IMR-90 (cell line): ENCODE measurements around the gene RFTN1. TPM values are rescaled to one million over a fixed set of nuclear protein-coding genes. Genes with fewer than 3 reads are reported as not detected.

Experiments used
- ATAC-seq: fragments of 200-7000 bp; cut with Tn5 transposase; 2 replicates; pipeline ENCODE4 v1.9.1; 2020; ENCODE audit warnings: low read depth, mild to moderate bottlenecking, moderate library complexity
- BruUV-seq: library from RNA; stranded (reverse); fragments of 400-500 nt; replicated peaks from 2 replicates; lab custom pipeline; 2021; lab: Mats Ljungman, UMichigan
- CTCF ChIA-PET: fragments of 300-600 bp; formaldehyde crosslinking; extraction: SDS; loops from one replicate; lab custom pipeline; 2021; ENCODE audit warnings: antibody characterized with exemption; lab: Yijun Ruan, JAX
- POLR2A ChIA-PET: fragments of 300-600 bp; sonication (Branson Sonifier 250); formaldehyde crosslinking; loops from one replicate; lab custom pipeline; 2022; ENCODE audit warnings: antibody characterized with exemption; ENCODE audit not compliant: unreplicated experiment; lab: Charles Lee
- DNase-seq: peaks from one replicate; pipeline ENCODE4 v3.0.0; 2013
- H2AFZ ChIP-seq: replicated peaks from 2 replicates; pipeline ENCODE3; 2013; ENCODE audit warnings: low read length, mild to moderate bottlenecking; ENCODE audit not compliant: poor library complexity
- H2AK5ac ChIP-seq: 2 replicates; pipeline ENCODE4 v1.6.1; 2013; ENCODE audit warnings: low read depth, low read length, inconsistent platforms
- H2AK9ac ChIP-seq: replicated peaks from 2 replicates; pipeline ENCODE3; 2013; ENCODE audit warnings: mild to moderate bottlenecking, low read depth, low read length, moderate library complexity; ENCODE audit not compliant: poor library complexity
- H2BK120ac ChIP-seq: 2 replicates; pipeline ENCODE4 v1.6.1; 2013; ENCODE audit warnings: low read depth, low read length, inconsistent platforms
- H2BK15ac ChIP-seq: 3 replicates; pipeline ENCODE4 v1.6.1; 2013; ENCODE audit warnings: low read depth, low read length, inconsistent platforms
- H2BK20ac ChIP-seq: 2 replicates; pipeline ENCODE4 v1.6.1; 2013; ENCODE audit warnings: low read depth, mild to moderate bottlenecking, inconsistent platforms, low read length, moderate library complexity
- H2BK5ac ChIP-seq: 2 replicates; pipeline ENCODE4 v1.6.1; 2013; ENCODE audit warnings: mild to moderate bottlenecking, low read depth, low read length, inconsistent platforms; ENCODE audit not compliant: poor library complexity, severe bottlenecking
- H3K14ac ChIP-seq: replicated peaks from 2 replicates; pipeline ENCODE4 v1.6.1; 2013; ENCODE audit warnings: low read depth, low read length, inconsistent platforms
- H3K18ac ChIP-seq: 2 replicates; pipeline ENCODE4 v1.6.1; 2013; ENCODE audit warnings: low read depth, low read length, control low read depth
- H3K23ac ChIP-seq: 2 replicates; pipeline ENCODE4 v1.6.1; 2013; ENCODE audit warnings: low read depth, low read length, inconsistent platforms
- H3K27ac ChIP-seq: 2 replicates; pipeline ENCODE4 v1.5.1; 2013; ENCODE audit warnings: mild to moderate bottlenecking, control low read depth, low read length; ENCODE audit not compliant: insufficient read depth
- H3K27me3 ChIP-seq: 2 replicates; pipeline ENCODE4 v1.6.1; 2013; ENCODE audit warnings: low read length; ENCODE audit not compliant: control insufficient read depth, insufficient read depth
- H3K36me3 ChIP-seq: 2 replicates; pipeline ENCODE4 v1.6.1; 2013; ENCODE audit warnings: low read length, mixed read lengths; ENCODE audit not compliant: control insufficient read depth, insufficient read depth
- H3K4ac ChIP-seq: 2 replicates; pipeline ENCODE4 v1.6.1; 2013; ENCODE audit warnings: low read depth, low read length, inconsistent platforms
- H3K4me1 ChIP-seq: 2 replicates; pipeline ENCODE4 v1.6.1; 2013; ENCODE audit warnings: low read length, mixed read lengths; ENCODE audit not compliant: control insufficient read depth, insufficient read depth
- H3K4me2 ChIP-seq: 2 replicates; pipeline ENCODE4 v1.6.1; 2013; ENCODE audit warnings: low read depth, mild to moderate bottlenecking, control low read depth, low read length, moderate library complexity
- H3K4me3 ChIP-seq: 2 replicates; pipeline ENCODE4 v1.5.1; 2013; ENCODE audit warnings: low read depth, mild to moderate bottlenecking, control low read depth, low read length, moderate library complexity; ENCODE audit not compliant: insufficient read depth
- H3K56ac ChIP-seq: 2 replicates; pipeline ENCODE4 v1.6.1; 2013; ENCODE audit warnings: low read length, inconsistent platforms; ENCODE audit not compliant: insufficient read depth; ENCODE audit errors: extremely low read depth
- H3K79me1 ChIP-seq, 2 experiments: 2 replicates each; pipeline ENCODE4 v1.6.1; 2013; ENCODE audit warnings: low read length in 2 of 2, inconsistent platforms in 1 of 2, low read depth in 1 of 2
- H3K9ac ChIP-seq: 2 replicates; pipeline ENCODE4 v1.6.1; 2013; ENCODE audit warnings: low read depth, low read length, control low read depth
- H3K9me1 ChIP-seq: 2 replicates; pipeline ENCODE4 v1.6.1; 2013; ENCODE audit warnings: low read length, inconsistent platforms; ENCODE audit not compliant: insufficient read depth
- H3K9me3 ChIP-seq: 2 replicates; pipeline ENCODE4 v1.6.1; 2013; ENCODE audit warnings: low read length; ENCODE audit not compliant: control insufficient read depth, insufficient read depth
- H4K20me1 ChIP-seq: 2 replicates; pipeline ENCODE4 v1.6.1; 2013; ENCODE audit warnings: low read length, inconsistent platforms; ENCODE audit not compliant: insufficient read depth
- H4K5ac ChIP-seq: 2 replicates; pipeline ENCODE4 v1.6.1; 2013; ENCODE audit warnings: mild to moderate bottlenecking, low read depth, low read length, control low read depth
- H4K8ac ChIP-seq, 2 experiments: 2 replicates each; pipeline ENCODE4 v1.6.1; 2013; ENCODE audit warnings: low read depth in 2 of 2, low read length in 2 of 2, control low read depth in 1 of 2, inconsistent platforms in 1 of 2
- H4K91ac ChIP-seq: 2 replicates; pipeline ENCODE4 v1.6.1; 2013; ENCODE audit warnings: low read depth, low read length, inconsistent platforms; ENCODE audit not compliant: insufficient read depth
- BHLHE40 ChIP-seq: fragments of 150-350 bp; IDR thresholded peaks from 2 replicates; pipeline ENCODE4 v1.6.1; 2016; ENCODE audit warnings: mild to moderate bottlenecking, low read depth, low read length
- CEBPB ChIP-seq: IDR thresholded peaks from 2 replicates; pipeline ENCODE4 v1.6.1; 2012; ENCODE audit warnings: low read depth, low read length, improper control_type of control experiment
- CHD1 ChIP-seq: IDR thresholded peaks from 2 replicates; pipeline ENCODE4 v1.6.1; 2012; ENCODE audit warnings: low read depth, low read length, improper control_type of control experiment
- FOS ChIP-seq: fragments of 150-350 bp; IDR thresholded peaks from 2 replicates; pipeline ENCODE4 v1.6.1; 2016; ENCODE audit warnings: low read depth, low read length
- MAFK ChIP-seq: IDR thresholded peaks from 2 replicates; pipeline ENCODE4 v1.6.1; 2012; ENCODE audit warnings: low read depth, low read length, improper control_type of control experiment
- MAZ ChIP-seq: IDR thresholded peaks from 2 replicates; pipeline ENCODE4 v1.6.1; 2012; ENCODE audit warnings: low read depth, mild to moderate bottlenecking, low read length, improper control_type of control experiment, moderate library complexity, borderline replicate concordance
- NFE2L2 ChIP-seq: fragments of 150-350 bp; IDR thresholded peaks from 2 replicates; pipeline ENCODE4 v1.6.1; 2016; ENCODE audit warnings: low read depth, mild to moderate bottlenecking, low read length
- POLR2A ChIP-seq: IDR thresholded peaks from 2 replicates; pipeline ENCODE4 v1.6.1; 2012; ENCODE audit warnings: mild to moderate bottlenecking, low read depth, low read length
- RAD21 ChIP-seq: IDR thresholded peaks from 2 replicates; pipeline ENCODE4 v1.6.1; 2012; ENCODE audit warnings: low read length, improper control_type of control experiment
- RCOR1 ChIP-seq: IDR thresholded peaks from 2 replicates; pipeline ENCODE4 v1.6.1; 2012; ENCODE audit warnings: mild to moderate bottlenecking, low read length, improper control_type of control experiment; ENCODE audit not compliant: insufficient replicate concordance
- RFX5 ChIP-seq: IDR thresholded peaks from 2 replicates; pipeline ENCODE4 v1.8.0; 2012; ENCODE audit warnings: low read depth, mild to moderate bottlenecking, low read length, moderate library complexity
- SMC3 ChIP-seq: fragments of 150-350 bp; IDR thresholded peaks from 2 replicates; pipeline ENCODE4 v1.6.1; 2016; ENCODE audit warnings: low read depth, mild to moderate bottlenecking, antibody characterized with exemption, low read length, moderate library complexity
- WGBS, 2 experiments: methylation state at CpG; one replicate each; pipeline versions ENCODE4 v1.1.5 to v1.1.7; 2013; ENCODE audit warnings: missing lambda C conversion rate in 2 of 2; ENCODE audit not compliant: insufficient read length in 1 of 2; ENCODE audit errors: extremely low coverage in 2 of 2; 5-methylcytosine and 5-hydroxymethylcytosine counted together
- dilution Hi-C: fragments of 300-500 bp; cut with HindIII; formaldehyde crosslinking; loops from one replicate; pipeline ENCODE4 v1.14.3; 2018; ENCODE audit warnings: low sequenced_read_pairs; ENCODE audit not compliant: unreplicated experiment
- in situ Hi-C: fragments of 300-500 bp; cut with MboI; formaldehyde crosslinking; loops from 3 replicates; pipeline ENCODE4 v1.14.3; 2019; ENCODE audit warnings: low sequenced_read_pairs, inconsistent platforms, mixed read lengths
- intact Hi-C: fragments of 100-400 bp; cut with micrococcal nuclease; formaldehyde crosslinking; loops from 2 replicates; pipeline ENCODE4 v1.10.0; 2022
- polyA plus RNA-seq, 3 experiments: library from polyadenylated mRNA; depleted of rRNA; stranded (reverse); fragments of >200 nt; gene quantifications; 2 replicates each; pipeline ENCODE4 v1.2.3, GENCODE V29; 2012; ENCODE audit warnings: low replicate concordance in 1 of 3
- total RNA-seq: library from RNA; depleted of rRNA; stranded (reverse); fragments of >200 nt; gene quantifications from 2 replicates; pipeline ENCODE4 v1.2.3, GENCODE V29; 2012
- TF ChIP-seq, protein P1 (sequence below): fragments of 150-350 bp; IDR thresholded peaks from 2 replicates; pipeline ENCODE4 v1.6.1; 2016; ENCODE audit warnings: low read depth, mild to moderate bottlenecking, low read length, moderate library complexity, borderline replicate concordance
- TF ChIP-seq, protein P2 (sequence below): fragments of 150-350 bp; IDR thresholded peaks from 2 replicates; pipeline ENCODE4 v1.6.1; 2017; ENCODE audit warnings: mild to moderate bottlenecking, antibody characterized with exemption, low read length, low read depth
- TF ChIP-seq, protein P3 (sequence below): conservative IDR thresholded peaks from 2 replicates; pipeline ENCODE4 v1.5.1; 2012; ENCODE audit warnings: mild to moderate bottlenecking, low read depth, low read length, improper control_type of control experiment

The RFTN1 gene
- total and polyA plus RNA-seq, 2 of the 4 experiments (the other 2 are of a cell fraction) = 45.0 to 52.0 TPM

DNA sequence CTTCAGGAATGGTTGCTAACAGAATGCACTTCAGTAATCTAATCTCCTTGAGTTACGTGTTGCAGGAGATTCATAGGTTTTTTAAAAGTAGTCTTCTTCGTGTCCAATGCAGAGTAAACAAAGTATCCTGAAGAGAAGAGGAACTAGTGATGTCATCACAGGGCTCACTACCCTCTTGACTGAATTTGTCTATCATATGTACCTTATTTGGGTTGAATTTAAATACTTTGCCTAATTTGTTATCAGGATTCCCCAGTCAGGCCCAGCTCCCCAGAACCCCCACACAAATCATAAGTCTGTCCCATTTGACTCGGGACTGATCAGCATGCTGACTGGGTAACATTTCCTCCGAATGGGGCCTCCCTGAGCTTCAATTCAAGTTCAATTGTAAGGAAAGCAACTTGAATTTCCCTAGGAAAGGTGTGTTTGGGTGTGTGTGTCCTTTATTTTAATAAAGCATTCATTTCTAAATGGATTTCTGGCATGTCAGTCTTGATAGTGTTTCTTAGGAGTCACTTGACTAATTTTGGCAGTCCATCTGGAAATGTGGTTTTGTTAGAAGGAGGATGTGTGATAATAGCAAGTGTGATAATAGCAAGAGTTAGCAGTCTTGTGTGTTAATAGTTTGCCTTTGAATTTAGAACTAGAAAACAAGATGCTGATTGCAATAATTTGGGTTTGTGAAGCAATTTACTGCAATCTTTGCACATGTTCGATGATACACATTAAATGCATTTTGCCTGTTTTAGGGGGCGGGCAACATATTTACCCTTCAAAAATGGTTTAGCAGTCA, 226.6 kb downstream of the RFTN1 start:
- Histone ChIP-seq H3K9me1 (no peaks in the 10 kb centered on the region), H4K91ac (no peak overlapping the region)
- TF ChIP-seq SMC3 (no peak), FOS (no peak), RFX5 (no peak), BHLHE40 (no peak), RCOR1 (no peak), MAZ (no peak), NFE2L2 (no peak), MAFK (no peak), POLR2A (no peak), RAD21 (no peak), CHD1 (no peak), CEBPB (no peak)
- TF ChIP-seq, protein P1, sequence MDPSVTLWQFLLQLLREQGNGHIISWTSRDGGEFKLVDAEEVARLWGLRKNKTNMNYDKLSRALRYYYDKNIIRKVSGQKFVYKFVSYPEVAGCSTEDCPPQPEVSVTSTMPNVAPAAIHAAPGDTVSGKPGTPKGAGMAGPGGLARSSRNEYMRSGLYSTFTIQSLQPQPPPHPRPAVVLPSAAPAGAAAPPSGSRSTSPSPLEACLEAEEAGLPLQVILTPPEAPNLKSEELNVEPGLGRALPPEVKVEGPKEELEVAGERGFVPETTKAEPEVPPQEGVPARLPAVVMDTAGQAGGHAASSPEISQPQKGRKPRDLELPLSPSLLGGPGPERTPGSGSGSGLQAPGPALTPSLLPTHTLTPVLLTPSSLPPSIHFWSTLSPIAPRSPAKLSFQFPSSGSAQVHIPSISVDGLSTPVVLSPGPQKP = no peak
- TF ChIP-seq, protein P2, sequence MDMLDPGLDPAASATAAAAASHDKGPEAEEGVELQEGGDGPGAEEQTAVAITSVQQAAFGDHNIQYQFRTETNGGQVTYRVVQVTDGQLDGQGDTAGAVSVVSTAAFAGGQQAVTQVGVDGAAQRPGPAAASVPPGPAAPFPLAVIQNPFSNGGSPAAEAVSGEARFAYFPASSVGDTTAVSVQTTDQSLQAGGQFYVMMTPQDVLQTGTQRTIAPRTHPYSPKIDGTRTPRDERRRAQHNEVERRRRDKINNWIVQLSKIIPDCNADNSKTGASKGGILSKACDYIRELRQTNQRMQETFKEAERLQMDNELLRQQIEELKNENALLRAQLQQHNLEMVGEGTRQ = no peak
- TF ChIP-seq, protein P3, sequence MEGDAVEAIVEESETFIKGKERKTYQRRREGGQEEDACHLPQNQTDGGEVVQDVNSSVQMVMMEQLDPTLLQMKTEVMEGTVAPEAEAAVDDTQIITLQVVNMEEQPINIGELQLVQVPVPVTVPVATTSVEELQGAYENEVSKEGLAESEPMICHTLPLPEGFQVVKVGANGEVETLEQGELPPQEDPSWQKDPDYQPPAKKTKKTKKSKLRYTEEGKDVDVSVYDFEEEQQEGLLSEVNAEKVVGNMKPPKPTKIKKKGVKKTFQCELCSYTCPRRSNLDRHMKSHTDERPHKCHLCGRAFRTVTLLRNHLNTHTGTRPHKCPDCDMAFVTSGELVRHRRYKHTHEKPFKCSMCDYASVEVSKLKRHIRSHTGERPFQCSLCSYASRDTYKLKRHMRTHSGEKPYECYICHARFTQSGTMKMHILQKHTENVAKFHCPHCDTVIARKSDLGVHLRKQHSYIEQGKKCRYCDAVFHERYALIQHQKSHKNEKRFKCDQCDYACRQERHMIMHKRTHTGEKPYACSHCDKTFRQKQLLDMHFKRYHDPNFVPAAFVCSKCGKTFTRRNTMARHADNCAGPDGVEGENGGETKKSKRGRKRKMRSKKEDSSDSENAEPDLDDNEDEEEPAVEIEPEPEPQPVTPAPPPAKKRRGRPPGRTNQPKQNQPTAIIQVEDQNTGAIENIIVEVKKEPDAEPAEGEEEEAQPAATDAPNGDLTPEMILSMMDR = no peak

More for the DNA sequence above, 226.6 kb downstream of the RFTN1 start:
- Histone ChIP-seq H3K14ac (no peak overlapping the region), H3K9ac (no peak overlapping the region), H2AK9ac (no peak overlapping the region), H3K23ac (no peak overlapping the region), H3K27me3 (no peaks in the 10 kb centered on the region), H3K9me3 (no peaks in the 10 kb centered on the region), H2BK120ac (no peak overlapping the region), H4K8ac (no peak overlapping the region), H2AFZ (no peak overlapping the region), H3K4me3 (no peak overlapping the region), H3K4ac (no peak overlapping the region), H4K5ac (no peak overlapping the region), H3K4me1 (0 out of 2 replicates have a peak, but pooled peaks cover 2% of the 10 kb centered on the region), H2AK5ac (no peak overlapping the region), H3K18ac (no peak overlapping the region), H3K4me2 (no peak overlapping the region), H2BK15ac (no peak overlapping the region), H3K27ac (no peak overlapping the region), H2BK5ac (no peak overlapping the region), H2BK20ac (no peak overlapping the region), H3K56ac (no peak overlapping the region), H3K79me1 (no peaks in the 10 kb centered on the region; a peak in 1 of 4 replicates), H3K36me3 (no peaks in the 10 kb centered on the region; the same call in 1 of the 2 replicates), H4K20me1 (no peaks in the 10 kb centered on the region)
- DNase-seq (no peak), ATAC-seq (no peak)
- no CpG with 5 or more reads among the region's 6 CpGs for WGBS, 2 experiments
- in situ Hi-C loops (loop anchor here (5.0 to 25.0 kb wide), 4 partner anchors 265 to 950 kb away; partner anchors contain the start of gene PLCL2), dilution Hi-C loops (loop anchor here (25.0 kb wide), 1 partner anchor 250 kb away; no protein-coding TSS in a partner anchor), intact Hi-C loops (no loop called here)
- ChIA-PET POLR2A (no interaction called here), CTCF (no interaction called here)
- BruUV-seq = no TSS peak
